ENCODE measurements around the gene PLCH1. TPM values are rescaled to one million over a fixed set of nuclear protein-coding genes. Genes with fewer than 3 reads are reported as not detected.

PLCH1 gene
- total and polyA plus RNA-seq, 4 experiments from 2014 or later: 0.02 TPM; not detected in 3

DNA sequence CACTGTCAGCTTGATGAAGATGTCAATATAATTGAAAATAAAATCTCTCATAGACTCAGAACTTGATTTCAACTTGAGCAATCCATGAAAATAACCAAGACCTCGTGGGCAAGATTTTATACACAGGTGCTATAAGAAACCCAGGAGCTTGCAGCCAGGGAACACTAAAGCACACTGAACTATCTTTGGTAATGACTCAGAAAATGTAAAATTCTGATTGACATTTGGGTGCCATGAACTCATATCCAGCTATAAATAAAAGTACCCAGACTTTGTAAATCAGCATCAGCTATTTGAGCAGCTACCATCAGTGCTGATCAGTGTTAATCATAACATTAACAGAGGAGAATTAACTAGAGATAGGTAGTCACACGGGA is 61.5 kb downstream of the PLCH1 start:
- H3K36me3 Mint-ChIP-seq: no peaks in the 10 kb centered on the region
- DNase-seq: no peak
- Histone ChIP-seq H3K4me1 (ENCODE audit: insufficient read depth, low read length) (no peaks in the 10 kb centered on the region), H3K36me3 (ENCODE audit: insufficient read depth, low read length) (no peaks in the 10 kb centered on the region), H3K4me3 (ENCODE audit: low read length in 2 of 2) (no peak overlapping the region), H3K27ac (ENCODE audit: low read depth, low read length) (no peak overlapping the region), H3K27me3 (ENCODE audit: insufficient read depth, low read length) (no peaks in the 10 kb centered on the region), H3K9me3 (ENCODE audit: control insufficient read depth in 1 of 2, low read length in 2 of 2) (no peaks in the 10 kb centered on the region)
- CTCF ChIA-PET (ENCODE audit: partially characterized antibody): no interaction called here
- H3K4me1 Mint-ChIP-seq: no peaks in the 10 kb centered on the region
- H3K27me3 Mint-ChIP-seq: peaks cover 2 to 5% of the 10 kb centered on the region in 2 donors
- no peak overlapping the region for H3K27ac Mint-ChIP-seq
- no peaks in the 10 kb centered on the region for H3K9me3 Mint-ChIP-seq
- no peak overlapping the region for H3K4me3 Mint-ChIP-seq
- intact Hi-C loops (cut with micrococcal nuclease): no loop called here
- POLR2A ChIA-PET (ENCODE audit: partially characterized antibody): no interaction called here

DNA sequence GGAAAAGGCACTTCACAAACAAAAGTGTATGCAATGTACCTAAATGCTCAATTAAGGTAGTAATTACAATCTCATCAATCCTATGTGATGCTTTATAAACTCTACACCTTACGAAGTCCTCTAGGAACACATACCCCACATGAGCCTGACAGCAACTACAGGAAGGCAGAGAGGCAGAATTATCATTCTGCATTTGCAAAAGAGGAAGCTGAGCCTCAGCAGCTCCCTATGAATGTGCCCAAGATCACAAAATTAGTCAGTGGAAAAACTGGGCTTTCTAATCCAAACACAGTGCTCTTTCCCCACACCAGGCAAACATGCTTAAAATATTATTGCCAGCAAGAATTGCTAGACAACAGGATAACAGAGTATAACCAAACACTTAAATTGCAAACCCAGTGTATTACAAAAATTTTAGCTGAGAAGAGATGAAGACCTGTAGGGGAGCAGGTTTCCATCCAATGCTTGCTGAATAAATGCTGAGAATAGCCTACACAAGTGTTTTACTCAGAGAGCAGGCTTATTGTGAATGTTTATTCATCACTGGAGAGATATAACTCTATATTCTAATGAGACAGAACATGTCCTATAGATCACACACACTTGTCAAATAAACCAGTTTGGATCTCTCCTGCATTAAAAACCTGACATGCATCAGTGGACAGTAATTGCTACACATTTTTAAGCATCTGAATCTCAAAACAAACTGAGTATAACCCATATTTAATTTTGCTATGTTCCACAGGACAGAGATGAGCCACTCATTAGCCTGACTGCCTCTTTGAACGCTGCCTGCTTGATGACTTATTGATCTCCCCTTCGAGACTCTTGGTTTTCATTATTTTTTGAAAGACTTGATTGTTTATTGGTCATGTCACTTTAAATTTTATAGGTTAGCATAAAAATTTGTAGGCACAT is 62.2 kb downstream of the PLCH1 start:
- intact Hi-C loops (cut with micrococcal nuclease): no loop called here
- Mint-ChIP-seq H3K36me3 (no peaks in the 10 kb centered on the region), H3K4me3 (no peak overlapping the region), H3K4me1 (no peaks in the 10 kb centered on the region), H3K27me3 (peaks cover 2 to 5% of the 10 kb centered on the region in 2 donors), H3K27ac (no peak overlapping the region), H3K9me3 (no peaks in the 10 kb centered on the region)
- POLR2A ChIA-PET (ENCODE audit: partially characterized antibody): no interaction called here
- no peaks in the 10 kb centered on the region for H3K9me3 ChIP-seq (ENCODE audit: control insufficient read depth in 1 of 2, low read length in 2 of 2)
- no peak for DNase-seq
- no peak overlapping the region for H3K27ac ChIP-seq (ENCODE audit: low read depth, low read length)
- no peak overlapping the region for H3K4me3 ChIP-seq (ENCODE audit: low read length in 2 of 2)
- CTCF ChIA-PET (ENCODE audit: partially characterized antibody): no interaction called here
- H3K36me3 ChIP-seq (ENCODE audit: insufficient read depth, low read length): no peaks in the 10 kb centered on the region
- no peaks in the 10 kb centered on the region for H3K4me1 ChIP-seq (ENCODE audit: insufficient read depth, low read length)
- no peaks in the 10 kb centered on the region for H3K27me3 ChIP-seq (ENCODE audit: insufficient read depth, low read length)

DNA sequence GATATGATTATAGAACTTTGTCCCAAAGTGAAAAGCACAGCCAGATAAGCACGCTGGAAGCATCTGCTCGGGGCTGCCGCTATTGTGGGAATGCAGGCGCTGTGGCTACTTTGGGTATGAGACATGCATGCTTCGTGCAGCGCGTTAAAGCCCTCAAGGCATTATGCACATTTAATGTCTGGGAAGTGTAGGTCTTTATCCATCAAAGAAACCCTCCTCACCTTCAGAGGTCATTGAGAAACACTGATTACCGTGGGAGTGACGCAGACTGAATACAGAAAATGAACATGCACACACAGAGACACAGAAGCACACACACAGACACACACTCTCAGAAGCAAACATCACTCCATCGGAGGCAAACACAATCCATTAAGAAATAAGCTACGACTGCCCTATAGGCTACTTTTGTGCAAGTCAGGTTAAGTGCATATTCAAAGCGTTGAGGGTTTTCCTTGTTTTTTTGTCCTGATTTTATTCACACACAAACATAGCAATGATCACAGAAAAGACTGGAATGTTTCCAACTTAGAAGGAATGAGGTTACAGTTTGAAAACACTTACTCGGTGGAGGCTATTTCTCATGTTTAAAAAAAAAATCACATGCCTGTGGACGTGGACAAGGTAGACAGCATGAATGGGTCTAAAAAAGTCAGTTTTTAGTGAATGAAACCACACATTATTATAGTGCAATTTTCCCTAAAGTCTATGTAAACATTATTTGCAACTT is 68.5 kb downstream of the PLCH1 start:
- Mint-ChIP-seq H3K27ac (no peak overlapping the region), H3K9me3 (no peaks in the 10 kb centered on the region), H3K36me3 (no peaks in the 10 kb centered on the region), H3K4me1 (no peaks in the 10 kb centered on the region), H3K27me3 (peaks cover 4 to 5% of the 10 kb centered on the region in 2 donors), H3K4me3 (no peak overlapping the region)
- no peak overlapping the region for H3K27ac ChIP-seq (ENCODE audit: low read depth, low read length)
- intact Hi-C loops (cut with micrococcal nuclease): no loop called here
- H3K4me3 ChIP-seq (ENCODE audit: low read length in 2 of 2): no peak overlapping the region
- no peak for DNase-seq
- ChIA-PET CTCF (ENCODE audit: partially characterized antibody) (no interaction called here), POLR2A (ENCODE audit: partially characterized antibody) (no interaction called here)
- no peaks in the 10 kb centered on the region for H3K36me3 ChIP-seq (ENCODE audit: insufficient read depth, low read length)
- no peaks in the 10 kb centered on the region for H3K27me3 ChIP-seq (ENCODE audit: insufficient read depth, low read length)
- no peaks in the 10 kb centered on the region for H3K4me1 ChIP-seq (ENCODE audit: insufficient read depth, low read length)
- no peaks in the 10 kb centered on the region for H3K9me3 ChIP-seq (ENCODE audit: control insufficient read depth in 1 of 2, low read length in 2 of 2)

DNA sequence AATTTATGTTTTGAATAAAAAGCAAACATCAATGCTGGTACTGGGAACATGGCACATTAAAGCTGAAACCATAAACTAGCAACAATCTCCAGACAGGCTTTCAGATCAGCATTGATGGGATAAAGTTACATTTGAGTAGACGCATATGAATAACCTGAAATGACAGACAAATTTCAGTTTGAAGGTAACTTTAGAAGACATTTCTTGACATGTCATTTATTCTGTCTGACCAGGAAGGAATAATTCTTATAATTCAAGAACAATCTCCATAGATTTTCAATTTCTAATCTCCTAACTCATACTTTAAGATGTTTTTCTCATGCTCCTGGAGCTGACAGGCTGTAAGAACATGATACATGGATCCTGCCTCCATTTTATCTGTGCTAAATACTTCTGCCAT is 69.8 kb downstream of the PLCH1 start:
- Histone ChIP-seq H3K4me3 (ENCODE audit: low read length in 2 of 2) (no peak overlapping the region), H3K36me3 (ENCODE audit: insufficient read depth, low read length) (no peaks in the 10 kb centered on the region), H3K4me1 (ENCODE audit: insufficient read depth, low read length) (no peaks in the 10 kb centered on the region), H3K27me3 (ENCODE audit: insufficient read depth, low read length) (no peaks in the 10 kb centered on the region), H3K27ac (ENCODE audit: low read depth, low read length) (no peak overlapping the region), H3K9me3 (ENCODE audit: control insufficient read depth in 1 of 2, low read length in 2 of 2) (no peaks in the 10 kb centered on the region)
- intact Hi-C loops (cut with micrococcal nuclease): no loop called here
- Mint-ChIP-seq H3K4me3 (no peak overlapping the region), H3K27ac (no peak overlapping the region), H3K27me3 (peaks cover 4 to 8% of the 10 kb centered on the region in 2 donors), H3K9me3 (no peaks in the 10 kb centered on the region), H3K36me3 (no peaks in the 10 kb centered on the region), H3K4me1 (no peaks in the 10 kb centered on the region)
- ChIA-PET CTCF (ENCODE audit: partially characterized antibody) (no interaction called here), POLR2A (ENCODE audit: partially characterized antibody) (no interaction called here)
- no peak for DNase-seq

DNA sequence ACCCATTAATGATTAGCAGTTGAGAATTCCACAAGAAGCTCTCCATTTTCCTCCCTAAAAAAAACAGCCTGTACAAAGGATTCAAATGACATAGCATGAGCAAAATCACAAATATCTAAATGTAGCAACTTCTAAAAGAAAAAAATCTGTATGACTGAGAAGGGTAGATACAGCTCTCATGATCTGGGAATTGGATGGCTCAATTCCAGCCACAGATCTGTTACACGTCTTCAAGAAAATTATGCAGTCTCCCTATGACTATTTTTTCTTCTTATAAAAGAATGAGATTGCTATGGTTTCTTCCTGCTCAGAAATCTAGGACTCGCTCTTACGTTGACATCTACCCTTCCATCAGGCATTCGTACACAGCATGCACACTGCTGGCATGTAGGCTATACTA is 71.5 kb downstream of the PLCH1 start:
- Histone ChIP-seq H3K27me3 (ENCODE audit: insufficient read depth, low read length) (no peaks in the 10 kb centered on the region), H3K36me3 (ENCODE audit: insufficient read depth, low read length) (no peaks in the 10 kb centered on the region), H3K4me1 (ENCODE audit: insufficient read depth, low read length) (no peaks in the 10 kb centered on the region), H3K9me3 (ENCODE audit: control insufficient read depth in 1 of 2, low read length in 2 of 2) (no peaks in the 10 kb centered on the region), H3K27ac (ENCODE audit: low read depth, low read length) (no peak overlapping the region), H3K4me3 (ENCODE audit: low read length in 2 of 2) (no peak overlapping the region)
- H3K27me3 Mint-ChIP-seq: peaks cover 4 to 8% of the 10 kb centered on the region in 2 donors
- H3K4me1 Mint-ChIP-seq: no peaks in the 10 kb centered on the region
- ChIA-PET POLR2A (ENCODE audit: partially characterized antibody) (no interaction called here), CTCF (ENCODE audit: partially characterized antibody) (interaction anchor here (0.7 kb wide), 1 partner anchor 729 kb away, joined by 4 read pairs; no protein-coding TSS in a partner anchor)
- intact Hi-C loops (cut with micrococcal nuclease): no loop called here
- no peaks in the 10 kb centered on the region for H3K9me3 Mint-ChIP-seq
- H3K36me3 Mint-ChIP-seq: no peaks in the 10 kb centered on the region
- no peak for DNase-seq
- no peak overlapping the region for H3K27ac Mint-ChIP-seq
- H3K4me3 Mint-ChIP-seq: no peak overlapping the region

DNA sequence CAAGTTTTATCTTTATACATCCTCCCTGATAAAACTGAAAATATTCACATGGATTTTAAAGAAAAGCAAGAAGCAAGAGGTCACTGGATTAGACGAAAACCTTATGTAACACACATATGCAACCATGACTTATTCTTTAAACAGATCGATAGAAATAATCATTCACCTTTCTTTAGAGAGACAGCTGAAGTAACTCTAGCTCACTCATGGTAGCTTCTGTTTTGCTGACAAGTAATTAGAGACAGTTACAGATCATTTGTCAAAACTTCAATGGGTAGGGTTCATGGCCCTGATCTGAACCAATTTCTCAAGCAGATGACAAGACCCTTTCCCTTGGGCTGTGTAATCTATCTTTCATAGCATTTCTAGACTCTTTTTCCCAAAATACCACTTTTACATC is 74.5 kb downstream of the PLCH1 start:
- ChIA-PET CTCF (ENCODE audit: partially characterized antibody) (no interaction called here), POLR2A (ENCODE audit: partially characterized antibody) (no interaction called here)
- no peaks in the 10 kb centered on the region for H3K9me3 Mint-ChIP-seq
- H3K4me3 ChIP-seq (ENCODE audit: low read length in 2 of 2): no peak overlapping the region
- H3K27ac ChIP-seq (ENCODE audit: low read depth, low read length): no peak overlapping the region
- no peak for DNase-seq
- H3K4me1 Mint-ChIP-seq: no peaks in the 10 kb centered on the region
- no peak overlapping the region for H3K4me3 Mint-ChIP-seq
- intact Hi-C loops (cut with micrococcal nuclease): no loop called here
- no peaks in the 10 kb centered on the region for H3K4me1 ChIP-seq (ENCODE audit: insufficient read depth, low read length)
- H3K36me3 ChIP-seq (ENCODE audit: insufficient read depth, low read length): no peaks in the 10 kb centered on the region
- H3K27ac Mint-ChIP-seq: no peak overlapping the region
- H3K27me3 ChIP-seq (ENCODE audit: insufficient read depth, low read length): no peaks in the 10 kb centered on the region
- peaks cover 0 to 8% of the 10 kb centered on the region in 2 donors for H3K27me3 Mint-ChIP-seq
- no peaks in the 10 kb centered on the region for H3K9me3 ChIP-seq (ENCODE audit: control insufficient read depth in 1 of 2, low read length in 2 of 2)
- H3K36me3 Mint-ChIP-seq: no peaks in the 10 kb centered on the region

DNA sequence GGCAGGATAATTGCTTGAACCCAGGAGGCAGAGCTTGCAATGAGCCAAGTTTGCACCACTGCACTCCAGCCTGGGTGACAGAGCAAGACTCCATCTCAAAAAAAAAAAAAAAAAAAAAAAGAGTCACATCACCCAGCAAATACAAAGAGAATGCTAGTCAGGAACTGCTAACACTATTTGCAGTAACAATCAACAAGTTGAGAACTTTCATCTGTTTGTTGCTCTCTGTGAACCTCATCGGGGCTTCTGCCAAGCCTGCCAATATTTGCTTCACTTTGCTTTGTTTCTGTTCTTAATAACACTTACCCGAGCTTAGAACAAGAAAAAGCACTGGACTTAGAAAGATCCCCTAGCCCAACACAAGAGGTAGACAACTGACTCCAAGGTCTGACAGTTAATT is 76.9 kb downstream of the PLCH1 start:
- no peak overlapping the region for H3K27ac ChIP-seq (ENCODE audit: low read depth, low read length)
- peaks cover 3 to 16% of the 10 kb centered on the region in 2 donors for H3K27me3 Mint-ChIP-seq
- POLR2A ChIA-PET (ENCODE audit: partially characterized antibody): no interaction called here
- no peak overlapping the region for H3K27ac Mint-ChIP-seq
- no peaks in the 10 kb centered on the region for H3K36me3 Mint-ChIP-seq
- no peak overlapping the region for H3K4me3 ChIP-seq (ENCODE audit: low read length in 2 of 2)
- H3K4me1 Mint-ChIP-seq: no peaks in the 10 kb centered on the region
- H3K36me3 ChIP-seq (ENCODE audit: insufficient read depth, low read length): no peaks in the 10 kb centered on the region
- H3K4me3 Mint-ChIP-seq: no peak overlapping the region
- no peaks in the 10 kb centered on the region for H3K9me3 ChIP-seq (ENCODE audit: control insufficient read depth in 1 of 2, low read length in 2 of 2)
- DNase-seq: no peak
- H3K9me3 Mint-ChIP-seq: no peaks in the 10 kb centered on the region
- H3K27me3 ChIP-seq (ENCODE audit: insufficient read depth, low read length): no peaks in the 10 kb centered on the region
- H3K4me1 ChIP-seq (ENCODE audit: insufficient read depth, low read length): no peaks in the 10 kb centered on the region
- CTCF ChIA-PET (ENCODE audit: partially characterized antibody): no interaction called here
- intact Hi-C loops (cut with micrococcal nuclease): no loop called here
